IPS DF 6.9 (cell line): ENCODE measurements around the gene SLC25A31.

Experiments used
- DNase-seq: peaks from one replicate; pipeline ENCODE4 v3.0.0-alpha.2; 2013; ENCODE audit warnings: low read depth, low spot score
- H3K27ac ChIP-seq: one replicate; pipeline ENCODE4 v1.5.1; 2013; ENCODE audit warnings: low read length, control low read depth
- H3K27me3 ChIP-seq: 2 replicates; pipeline ENCODE4 v1.6.1; 2013; ENCODE audit warnings: mild to moderate bottlenecking, low read length; ENCODE audit not compliant: control insufficient read depth, insufficient read depth
- H3K36me3 ChIP-seq: 2 replicates; pipeline ENCODE4 v1.6.1; 2013; ENCODE audit warnings: low read length; ENCODE audit not compliant: control insufficient read depth, insufficient read depth
- H3K4me1 ChIP-seq: 2 replicates; pipeline ENCODE4 v1.6.1; 2013; ENCODE audit warnings: low read length; ENCODE audit not compliant: control insufficient read depth, insufficient read depth
- H3K4me3 ChIP-seq: 2 replicates; pipeline ENCODE4 v1.5.1; 2013; ENCODE audit warnings: mild to moderate bottlenecking, low read length
- H3K9me3 ChIP-seq: 2 replicates; pipeline ENCODE4 v1.6.1; 2013; ENCODE audit warnings: low read length, inconsistent platforms; ENCODE audit not compliant: control insufficient read depth, insufficient read depth
- WGBS: extraction: QIAGEN DNeasy Blood & Tissue Kit; methylation state at CpG from one replicate; pipeline ENCODE4 v1.1.7; 2013; ENCODE audit warnings: mixed read lengths, missing lambda C conversion rate; ENCODE audit not compliant: insufficient read length, insufficient coverage; 5-methylcytosine and 5-hydroxymethylcytosine counted together

SLC25A31 gene

GRCh38 chr4:127730142-127730913 lies at the start of gene SLC25A31:
Gene SLC25A31, plus strand, starts transcription at chr4:127730400. Its CDS starts 146 bp downstream, at chr4:127730546.
- no peak within 1 kb of the TSS for H3K4me3 ChIP-seq
- no peaks in the 10 kb centered on the region for H3K27me3 ChIP-seq
- H3K27ac ChIP-seq, result no peak within 1 kb of the TSS
- H3K36me3 ChIP-seq, result no peaks in the 10 kb centered on the region
- no peaks in the 10 kb centered on the region for H3K4me1 ChIP-seq
- WGBS, result no CpG with 5 or more reads among the region's 64 CpGs
- no peaks in the 10 kb centered on the region for H3K9me3 ChIP-seq
- no peak for DNase-seq

GRCh38 chr4:127685292-127685691 lies 44.9 kb upstream of the SLC25A31 start:
- H3K4me3 ChIP-seq, result no peak overlapping the region
- no peak for DNase-seq
- no peaks in the 10 kb centered on the region for H3K27me3 ChIP-seq
- no peak overlapping the region for H3K27ac ChIP-seq
- H3K36me3 ChIP-seq, result no peaks in the 10 kb centered on the region
- no peaks in the 10 kb centered on the region for H3K9me3 ChIP-seq
- no peaks in the 10 kb centered on the region; the same call in 1 of the 2 replicates for H3K4me1 ChIP-seq

- H3K27ac ChIP-seq, result no peak overlapping the region
Measured at GRCh38 chr4:127686658-127687057, 43.5 kb upstream of the SLC25A31 start.

GRCh38 chr4:127687580-127687979 lies 42.6 kb upstream of the SLC25A31 start:
- Histone ChIP-seq H3K4me1 (no peaks in the 10 kb centered on the region; the same call in 1 of the 2 replicates), H3K36me3 (no peaks in the 10 kb centered on the region), H3K9me3 (no peaks in the 10 kb centered on the region), H3K27me3 (no peaks in the 10 kb centered on the region), H3K27ac (no peak overlapping the region), H3K4me3 (no peak overlapping the region)
- no peak for DNase-seq
- WGBS, result no CpG with 5 or more reads among the region's 7 CpGs

More at GRCh38 chr4:127686658-127687057, 43.5 kb upstream of the SLC25A31 start:
- H3K27me3 ChIP-seq, result no peaks in the 10 kb centered on the region
- H3K9me3 ChIP-seq, result no peaks in the 10 kb centered on the region
- WGBS, result no CpG with 5 or more reads among the region's 2 CpGs
- no peaks in the 10 kb centered on the region; the same call in 1 of the 2 replicates for H3K4me1 ChIP-seq
- no peaks in the 10 kb centered on the region for H3K36me3 ChIP-seq
- H3K4me3 ChIP-seq, result no peak overlapping the region
- DNase-seq, result no peak

GRCh38 chr4:127698789-127699200 lies 31.4 kb upstream of the SLC25A31 start:
- no peaks in the 10 kb centered on the region for H3K27me3 ChIP-seq
- WGBS, result no CpG with 5 or more reads among the region's 4 CpGs
- no peak overlapping the region for H3K4me3 ChIP-seq
- no peaks in the 10 kb centered on the region for H3K9me3 ChIP-seq
- no peak for DNase-seq
- no peaks in the 10 kb centered on the region for H3K4me1 ChIP-seq
- H3K36me3 ChIP-seq, result no peaks in the 10 kb centered on the region
- no peak overlapping the region for H3K27ac ChIP-seq

- no peak overlapping the region for H3K4me3 ChIP-seq
- H3K27me3 ChIP-seq, result no peaks in the 10 kb centered on the region
- H3K27ac ChIP-seq, result no peak overlapping the region
- no peaks in the 10 kb centered on the region; the same call in 1 of the 2 replicates for H3K36me3 ChIP-seq
- no peaks in the 10 kb centered on the region for H3K4me1 ChIP-seq
- no peaks in the 10 kb centered on the region for H3K9me3 ChIP-seq
- WGBS, result no CpG with 5 or more reads among the region's 5 CpGs
- no peak for DNase-seq
Measured at GRCh38 chr4:127708985-127709384, 21.2 kb upstream of the SLC25A31 start.

- no peak for DNase-seq
- Histone ChIP-seq H3K4me3 (no peak overlapping the region), H3K9me3 (no peaks in the 10 kb centered on the region), H3K4me1 (no peaks in the 10 kb centered on the region), H3K27me3 (no peaks in the 10 kb centered on the region), H3K27ac (no peak overlapping the region), H3K36me3 (no peaks in the 10 kb centered on the region; the same call in 1 of the 2 replicates)
- no CpG with 5 or more reads among the region's 3 CpGs for WGBS
Measured at GRCh38 chr4:127709456-127709855, 20.7 kb upstream of the SLC25A31 start.

GRCh38 chr4:127731406-127731805 lies 1.2 kb downstream of the SLC25A31 start:
- H3K27ac ChIP-seq, result no peak overlapping the region
- no peak overlapping the region for H3K4me3 ChIP-seq
- no peaks in the 10 kb centered on the region for H3K27me3 ChIP-seq
- H3K36me3 ChIP-seq, result no peaks in the 10 kb centered on the region
- no peaks in the 10 kb centered on the region for H3K9me3 ChIP-seq
- H3K4me1 ChIP-seq, result no peaks in the 10 kb centered on the region
- DNase-seq, result no peak
- no CpG with 5 or more reads among the region's 19 CpGs for WGBS

- no peaks in the 10 kb centered on the region for H3K9me3 ChIP-seq
- H3K27me3 ChIP-seq, result no peaks in the 10 kb centered on the region
- DNase-seq, result peak; percentile 9
- no peaks in the 10 kb centered on the region for H3K36me3 ChIP-seq
- no peak overlapping the region for H3K4me3 ChIP-seq
- H3K27ac ChIP-seq, result no peak overlapping the region
- H3K4me1 ChIP-seq, result no peaks in the 10 kb centered on the region
- no CpG with 5 or more reads among the region's 8 CpGs for WGBS
Measured at GRCh38 chr4:127732623-127733328, 2.6 kb downstream of the SLC25A31 start.

- H3K4me1 ChIP-seq, result no peaks in the 10 kb centered on the region
- no peaks in the 10 kb centered on the region for H3K9me3 ChIP-seq
- H3K4me3 ChIP-seq, result no peak overlapping the region
- no peak for DNase-seq
- no peak overlapping the region for H3K27ac ChIP-seq
- H3K27me3 ChIP-seq, result no peaks in the 10 kb centered on the region
- no peaks in the 10 kb centered on the region for H3K36me3 ChIP-seq
- WGBS, result no CpG with 5 or more reads among the region's 2 CpGs
Measured at GRCh38 chr4:127734976-127735375, 4.8 kb downstream of the SLC25A31 start.
